ENCODE results near the gene ACACB.

The ACACB gene

GRCh38 chr12:109156586-109156985 lies 40.2 kb downstream of the ACACB start:
- peaks cover 33% of the 10 kb centered on the region for H3K27me3 Mint-ChIP-seq (ENCODE audit: low read depth, poor library complexity)
- peaks cover 15% of the 10 kb centered on the region for H3K4me1 Mint-ChIP-seq
- H3K4me3 Mint-ChIP-seq: no peak overlapping the region
- H3K9me3 Mint-ChIP-seq: no peaks in the 10 kb centered on the region
- H3K27ac Mint-ChIP-seq: no peak overlapping the region
- no peak for DNase-seq
- no peak for TF ChIP-seq CTCF (IDR thresholded peaks at IDR 0.05)
- no peaks in the 10 kb centered on the region for H3K36me3 Mint-ChIP-seq (ENCODE audit: low read depth)

GRCh38 chr12:109157986-109158385 lies 41.6 kb downstream of the ACACB start:
- TF ChIP-seq CTCF (IDR thresholded peaks at IDR 0.05): no peak
- Mint-ChIP-seq H3K27me3 (ENCODE audit: low read depth, poor library complexity) (peaks cover 20% of the 10 kb centered on the region), H3K36me3 (ENCODE audit: low read depth) (no peaks in the 10 kb centered on the region), H3K27ac (no peak overlapping the region), H3K9me3 (no peaks in the 10 kb centered on the region), H3K4me3 (no peak overlapping the region), H3K4me1 (peaks cover 15% of the 10 kb centered on the region)
- DNase-seq: no peak

- no peak overlapping the region for H3K4me3 Mint-ChIP-seq
- no peak for TF ChIP-seq CTCF (IDR thresholded peaks at IDR 0.05)
- no peak for DNase-seq
- peaks cover 1% of the 10 kb centered on the region for H3K36me3 Mint-ChIP-seq (ENCODE audit: low read depth)
- H3K9me3 Mint-ChIP-seq: peaks cover 3% of the 10 kb centered on the region
- peaks cover 5% of the 10 kb centered on the region for H3K27me3 Mint-ChIP-seq (ENCODE audit: low read depth, poor library complexity)
- H3K4me1 Mint-ChIP-seq: peaks cover 2% of the 10 kb centered on the region
- H3K27ac Mint-ChIP-seq: no peak overlapping the region
Observed at GRCh38 chr12:109160433-109160832, 44.0 kb downstream of the ACACB start.

- no peak overlapping the region for H3K27ac Mint-ChIP-seq
- TF ChIP-seq CTCF (IDR thresholded peaks at IDR 0.05): no peak
- no peaks in the 10 kb centered on the region for H3K4me1 Mint-ChIP-seq
- H3K36me3 Mint-ChIP-seq (ENCODE audit: low read depth): peaks cover 4% of the 10 kb centered on the region
- peaks cover 3% of the 10 kb centered on the region for H3K9me3 Mint-ChIP-seq
- H3K27me3 Mint-ChIP-seq (ENCODE audit: low read depth, poor library complexity): peaks cover 3% of the 10 kb centered on the region
- DNase-seq: no peak
- no peak overlapping the region for H3K4me3 Mint-ChIP-seq
Observed at GRCh38 chr12:109160873-109161272, 44.5 kb downstream of the ACACB start.

GRCh38 chr12:109162551-109162950 lies 46.2 kb downstream of the ACACB start:
- H3K4me3 Mint-ChIP-seq: no peak overlapping the region

More at GRCh38 chr12:109162551-109162950, 46.2 kb downstream of the ACACB start:
- H3K27ac Mint-ChIP-seq: no peak overlapping the region
- H3K4me1 Mint-ChIP-seq: no peaks in the 10 kb centered on the region
- peaks cover 3% of the 10 kb centered on the region for H3K9me3 Mint-ChIP-seq
- H3K27me3 Mint-ChIP-seq (ENCODE audit: low read depth, poor library complexity): no peaks in the 10 kb centered on the region
- H3K36me3 Mint-ChIP-seq (ENCODE audit: low read depth): peaks cover 4% of the 10 kb centered on the region
- no peak for DNase-seq
- TF ChIP-seq CTCF (IDR thresholded peaks at IDR 0.05): no peak
